ENCODE data around the gene PHLDB1. TPM values are rescaled to one million over a fixed set of nuclear protein-coding genes. Genes with fewer than 3 reads are reported as not detected.
A peak's percentile ranks its signal among the peaks of the same experiment; 100 is the strongest.
"Not testable (repeated sequence)": the region's sequence is repeated elsewhere in the genome, so short reads cannot be mapped to it uniquely, and the experiment has no call there.

The PHLDB1 gene
- total RNA-seq, 1 donor from 2014 or later = 93.1 TPM

DNA sequence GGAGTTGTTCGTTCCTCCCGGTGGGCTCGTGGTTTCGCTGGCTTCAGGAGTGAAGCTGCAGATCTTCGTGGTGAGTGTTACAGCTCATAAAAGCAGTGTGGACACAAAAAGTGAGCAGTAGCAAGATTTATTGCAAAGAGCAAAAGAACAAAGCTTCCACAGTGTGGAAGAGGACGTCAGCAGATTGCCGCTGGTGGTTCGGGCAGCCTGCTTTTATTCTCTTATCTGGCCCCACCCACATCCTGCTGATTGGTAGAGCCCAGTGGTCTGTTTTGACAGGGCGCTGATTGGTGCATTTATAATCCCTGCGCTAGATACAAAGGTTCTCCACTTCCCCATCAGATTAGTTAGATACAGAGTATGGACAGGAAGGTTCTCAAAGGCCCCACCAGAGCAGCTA is 80.9 kb downstream of the PHLDB1 start:
- DNase-seq (ENCODE audit: low spot score) = not testable (repeated sequence)

DNA sequence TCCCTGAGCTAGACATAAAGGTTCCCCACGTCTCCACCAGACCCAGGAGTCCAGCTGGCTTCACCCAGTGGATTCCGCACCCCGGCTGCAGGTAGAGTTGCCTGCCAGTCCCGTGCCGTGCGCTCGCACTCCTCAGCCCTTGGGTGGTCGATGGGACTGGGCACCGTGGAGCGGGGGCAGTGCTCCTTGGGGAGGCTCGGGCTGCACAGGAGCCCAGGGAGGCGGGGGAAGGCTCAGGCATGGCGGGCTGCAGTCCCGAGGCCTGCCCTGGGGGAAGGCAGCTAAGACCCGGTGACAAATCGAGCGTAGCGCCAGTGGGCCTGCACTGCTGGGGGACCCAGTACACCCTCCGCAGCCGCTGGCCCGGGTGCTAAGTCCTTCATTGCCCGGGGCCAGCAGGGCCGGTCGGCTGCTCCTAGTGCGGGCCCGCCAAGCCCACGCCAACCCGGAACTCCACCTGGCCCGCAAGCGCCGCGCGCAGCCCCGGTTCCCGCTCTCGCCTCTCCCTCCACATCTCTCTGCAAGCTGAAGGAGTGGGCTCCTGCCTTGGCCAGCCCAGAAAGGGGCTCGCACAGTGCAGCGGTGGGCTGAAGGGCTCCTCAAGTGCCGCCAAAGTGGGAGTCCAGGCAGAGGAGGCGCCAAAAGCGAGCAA is 81.6 kb downstream of the PHLDB1 start:
- no peak for DNase-seq (ENCODE audit: low spot score)

DNA sequence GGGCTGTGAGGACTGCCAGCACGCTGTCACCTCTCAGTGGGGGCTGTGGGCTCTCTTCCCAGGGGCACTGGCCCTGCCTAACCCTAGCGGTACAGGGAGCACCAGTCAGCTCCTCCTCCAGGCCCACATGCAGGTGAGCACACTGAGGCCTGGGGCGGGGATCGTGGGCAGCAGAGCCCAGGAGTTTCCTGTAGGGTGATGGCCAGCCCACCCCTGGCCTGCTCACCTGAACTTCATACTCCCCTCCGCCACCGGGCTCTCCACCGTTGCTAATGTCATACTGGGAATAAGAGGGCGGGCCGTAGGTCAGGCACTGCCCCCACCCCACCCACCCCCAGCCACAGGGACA is 82.1 kb downstream of the PHLDB1 start:
- DNase-seq (ENCODE audit: low spot score) = peak; percentile 49

- peak; percentile 96 for DNase-seq (ENCODE audit: low spot score)
Measured at GRCh38 chr11:118689852-118690552, 82.6 kb downstream of the PHLDB1 start.

- no peak for DNase-seq (ENCODE audit: low spot score)
Measured at GRCh38 chr11:118690553-118691304, 83.3 kb downstream of the PHLDB1 start.

GRCh38 chr11:118691926-118692830 is 84.8 kb downstream of the PHLDB1 start:
- DNase-seq (ENCODE audit: low spot score) = no peak

- no peak for DNase-seq (ENCODE audit: low spot score)
Measured at GRCh38 chr11:118694185-118694584, 86.8 kb downstream of the PHLDB1 start.

DNA sequence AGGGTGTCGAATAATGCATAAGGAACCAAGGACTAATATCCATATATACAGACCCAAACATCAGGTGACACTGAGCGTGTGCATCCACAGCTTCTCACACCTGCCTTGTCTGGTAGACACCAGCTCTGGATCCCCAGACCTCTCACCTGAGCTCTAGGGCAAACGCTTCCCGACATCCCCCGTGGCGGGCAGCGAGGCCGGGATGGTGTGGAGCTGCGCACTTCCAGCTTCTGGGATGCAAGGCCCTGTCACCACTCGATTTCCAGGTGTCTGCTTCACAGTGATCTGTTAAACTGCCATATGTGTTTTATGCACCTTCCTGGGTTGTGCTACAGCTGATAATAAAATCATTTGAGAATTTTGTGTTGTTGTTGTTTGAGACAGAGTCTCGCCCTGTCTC is 87.4 kb downstream of the PHLDB1 start:
- DNase-seq (ENCODE audit: low spot score) = no peak

- DNase-seq (ENCODE audit: low spot score) = no peak
Measured at GRCh38 chr11:118696673-118697226, 89.3 kb downstream of the PHLDB1 start.

DNA sequence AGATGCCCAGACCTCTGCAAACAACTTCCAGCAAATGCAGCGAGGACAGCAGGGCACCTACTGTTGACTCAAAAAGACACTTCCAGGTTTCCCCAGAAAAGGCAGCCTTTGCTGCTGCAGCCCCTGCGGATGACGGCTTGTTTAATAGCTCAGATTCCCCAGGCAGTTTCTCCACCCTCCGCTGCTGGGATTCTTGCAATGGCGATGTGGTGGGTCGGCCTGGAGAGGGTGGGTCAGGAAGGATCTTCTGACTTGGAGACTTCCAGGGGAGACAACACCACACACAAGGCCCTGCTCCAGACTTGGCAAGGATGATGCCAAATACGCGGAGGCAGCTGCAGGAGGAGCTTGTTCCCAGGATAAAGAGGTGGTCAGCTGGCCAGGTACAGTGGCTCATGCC is 89.9 kb downstream of the PHLDB1 start:
- no peak for DNase-seq (ENCODE audit: low spot score)

- no peak for DNase-seq (ENCODE audit: low spot score)
Measured at GRCh38 chr11:118699506-118700220, 92.2 kb downstream of the PHLDB1 start.

GRCh38 chr11:118703563-118704106 is 96.2 kb downstream of the PHLDB1 start:
- DNase-seq (ENCODE audit: low spot score) = no peak

DNA sequence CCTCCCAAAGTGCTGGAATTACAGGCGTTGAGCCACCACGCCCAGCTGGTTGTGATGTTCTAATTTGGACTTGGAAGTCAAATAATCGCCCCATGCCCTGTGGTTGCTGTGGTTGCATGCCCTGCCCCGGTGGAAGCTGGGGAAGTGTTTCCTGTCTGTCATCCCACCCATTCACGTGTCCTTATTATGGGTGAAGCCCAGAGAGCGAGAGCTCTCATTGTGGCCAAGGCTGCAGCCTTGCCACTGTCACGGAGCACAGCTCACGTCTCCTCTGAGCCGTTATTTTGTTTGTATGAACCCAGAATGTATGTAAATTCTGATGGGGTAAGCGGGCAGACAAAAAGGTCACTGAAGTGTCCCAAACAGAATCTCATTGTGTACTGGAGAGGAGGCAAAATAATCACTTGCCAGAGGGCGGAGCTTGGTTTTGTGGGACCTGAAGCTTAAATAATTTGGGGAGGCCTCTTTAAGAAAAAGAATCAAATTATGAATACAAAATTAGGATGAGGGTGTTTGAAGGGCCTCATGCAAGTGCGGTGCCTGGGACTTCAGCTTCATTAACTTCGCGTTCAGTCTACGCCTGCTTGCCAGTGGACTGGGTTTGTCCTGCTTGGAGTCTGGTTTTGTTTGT is 97.8 kb downstream of the PHLDB1 start:
- no peak for DNase-seq (ENCODE audit: low spot score)

GRCh38 chr11:118705791-118706545 is 98.6 kb downstream of the PHLDB1 start:
- DNase-seq (ENCODE audit: low spot score) = no peak

DNA sequence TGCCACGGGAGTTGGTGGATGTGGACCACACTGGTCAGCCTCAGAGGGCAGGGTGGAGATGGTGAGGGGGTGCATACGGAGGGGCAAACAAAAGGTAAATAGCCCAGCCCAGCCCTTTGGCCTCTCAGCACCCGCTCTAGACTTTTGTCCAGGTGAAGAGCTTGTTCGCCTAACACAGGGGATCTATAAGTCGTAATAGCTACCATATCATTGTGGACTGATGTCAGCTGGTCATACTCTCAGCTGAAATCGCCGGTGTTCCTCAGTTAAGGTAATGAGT is 99.1 kb downstream of the PHLDB1 start:
- DNase-seq (ENCODE audit: low spot score) = no peak
